ENCODE data around the gene TMEM8B.

DNA sequence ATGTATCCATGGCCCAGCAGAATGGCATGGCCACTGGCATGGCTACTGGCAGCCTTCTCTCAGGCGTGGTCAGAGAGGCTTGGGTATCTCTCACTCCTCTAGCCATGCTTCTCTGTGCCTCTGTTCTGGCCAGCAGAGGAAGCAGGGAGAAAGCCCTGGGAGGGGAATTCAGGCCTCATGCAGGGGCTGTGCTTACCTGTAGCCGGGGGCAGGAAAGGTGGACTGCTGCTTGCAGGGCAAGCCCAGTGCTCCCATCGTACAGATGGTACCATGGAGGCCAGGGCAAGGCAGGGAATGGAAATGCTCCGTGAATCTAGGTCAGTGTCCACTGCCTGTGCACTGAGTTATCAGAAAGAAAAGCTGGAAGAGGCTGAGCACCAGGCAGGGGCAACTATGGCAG is 38.5 kb downstream of the TMEM8B start:
- TF ChIP-seq CEBPB (tag; IDR thresholded peaks at IDR 0.05), result no peak
- TF ChIP-seq, protein P1, sequence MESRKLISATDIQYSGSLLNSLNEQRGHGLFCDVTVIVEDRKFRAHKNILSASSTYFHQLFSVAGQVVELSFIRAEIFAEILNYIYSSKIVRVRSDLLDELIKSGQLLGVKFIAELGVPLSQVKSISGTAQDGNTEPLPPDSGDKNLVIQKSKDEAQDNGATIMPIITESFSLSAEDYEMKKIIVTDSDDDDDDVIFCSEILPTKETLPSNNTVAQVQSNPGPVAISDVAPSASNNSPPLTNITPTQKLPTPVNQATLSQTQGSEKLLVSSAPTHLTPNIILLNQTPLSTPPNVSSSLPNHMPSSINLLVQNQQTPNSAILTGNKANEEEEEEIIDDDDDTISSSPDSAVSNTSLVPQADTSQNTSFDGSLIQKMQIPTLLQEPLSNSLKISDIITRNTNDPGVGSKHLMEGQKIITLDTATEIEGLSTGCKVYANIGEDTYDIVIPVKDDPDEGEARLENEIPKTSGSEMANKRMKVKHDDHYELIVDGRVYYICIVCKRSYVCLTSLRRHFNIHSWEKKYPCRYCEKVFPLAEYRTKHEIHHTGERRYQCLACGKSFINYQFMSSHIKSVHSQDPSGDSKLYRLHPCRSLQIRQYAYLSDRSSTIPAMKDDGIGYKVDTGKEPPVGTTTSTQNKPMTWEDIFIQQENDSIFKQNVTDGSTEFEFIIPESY (CRISPR knock-in tag; IDR thresholded peaks at IDR 0.05), result no peak
- TF ChIP-seq, protein P2, sequence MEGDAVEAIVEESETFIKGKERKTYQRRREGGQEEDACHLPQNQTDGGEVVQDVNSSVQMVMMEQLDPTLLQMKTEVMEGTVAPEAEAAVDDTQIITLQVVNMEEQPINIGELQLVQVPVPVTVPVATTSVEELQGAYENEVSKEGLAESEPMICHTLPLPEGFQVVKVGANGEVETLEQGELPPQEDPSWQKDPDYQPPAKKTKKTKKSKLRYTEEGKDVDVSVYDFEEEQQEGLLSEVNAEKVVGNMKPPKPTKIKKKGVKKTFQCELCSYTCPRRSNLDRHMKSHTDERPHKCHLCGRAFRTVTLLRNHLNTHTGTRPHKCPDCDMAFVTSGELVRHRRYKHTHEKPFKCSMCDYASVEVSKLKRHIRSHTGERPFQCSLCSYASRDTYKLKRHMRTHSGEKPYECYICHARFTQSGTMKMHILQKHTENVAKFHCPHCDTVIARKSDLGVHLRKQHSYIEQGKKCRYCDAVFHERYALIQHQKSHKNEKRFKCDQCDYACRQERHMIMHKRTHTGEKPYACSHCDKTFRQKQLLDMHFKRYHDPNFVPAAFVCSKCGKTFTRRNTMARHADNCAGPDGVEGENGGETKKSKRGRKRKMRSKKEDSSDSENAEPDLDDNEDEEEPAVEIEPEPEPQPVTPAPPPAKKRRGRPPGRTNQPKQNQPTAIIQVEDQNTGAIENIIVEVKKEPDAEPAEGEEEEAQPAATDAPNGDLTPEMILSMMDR (IDR thresholded peaks at IDR 0.05 in 2 of 3, conservative IDR thresholded peaks at IDR 0.05 in 1 of 3; ENCODE audit: insufficient read depth in 2 of 3, low read depth in 1 of 3, low read length in 3 of 3), result no peak
- no peak for TF ChIP-seq TCF3 (CRISPR knock-in tag; IDR thresholded peaks at IDR 0.05)
- no peak for TF ChIP-seq XRCC4 (IDR thresholded peaks at IDR 0.05; ENCODE audit: extremely low read depth, insufficient read depth, insufficient read length)
- no peak for TF ChIP-seq TCF7L2 (IDR thresholded peaks at IDR 0.05; ENCODE audit: low read depth, low read length)
- TF ChIP-seq YBX1 (IDR thresholded peaks at IDR 0.05), result no peak
- TF ChIP-seq, protein P3, sequence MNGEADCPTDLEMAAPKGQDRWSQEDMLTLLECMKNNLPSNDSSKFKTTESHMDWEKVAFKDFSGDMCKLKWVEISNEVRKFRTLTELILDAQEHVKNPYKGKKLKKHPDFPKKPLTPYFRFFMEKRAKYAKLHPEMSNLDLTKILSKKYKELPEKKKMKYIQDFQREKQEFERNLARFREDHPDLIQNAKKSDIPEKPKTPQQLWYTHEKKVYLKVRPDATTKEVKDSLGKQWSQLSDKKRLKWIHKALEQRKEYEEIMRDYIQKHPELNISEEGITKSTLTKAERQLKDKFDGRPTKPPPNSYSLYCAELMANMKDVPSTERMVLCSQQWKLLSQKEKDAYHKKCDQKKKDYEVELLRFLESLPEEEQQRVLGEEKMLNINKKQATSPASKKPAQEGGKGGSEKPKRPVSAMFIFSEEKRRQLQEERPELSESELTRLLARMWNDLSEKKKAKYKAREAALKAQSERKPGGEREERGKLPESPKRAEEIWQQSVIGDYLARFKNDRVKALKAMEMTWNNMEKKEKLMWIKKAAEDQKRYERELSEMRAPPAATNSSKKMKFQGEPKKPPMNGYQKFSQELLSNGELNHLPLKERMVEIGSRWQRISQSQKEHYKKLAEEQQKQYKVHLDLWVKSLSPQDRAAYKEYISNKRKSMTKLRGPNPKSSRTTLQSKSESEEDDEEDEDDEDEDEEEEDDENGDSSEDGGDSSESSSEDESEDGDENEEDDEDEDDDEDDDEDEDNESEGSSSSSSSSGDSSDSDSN (IDR thresholded peaks at IDR 0.05; ENCODE audit: borderline replicate concordance in 1 of 2, low read depth in 2 of 2, low read length in 2 of 2), result no peak
- TF ChIP-seq RBM39 (optimal IDR thresholded peaks at IDR 0.05; ENCODE audit: low read depth, low read length), result no peak
- TF ChIP-seq MXI1 (IDR thresholded peaks at IDR 0.05; ENCODE audit: low read depth, low read length), result no peak
- no peak for TF ChIP-seq MEF2D (tag; conservative IDR thresholded peaks at IDR 0.05; ENCODE audit: low read depth)
